H1 (cell line): ENCODE measurements around the gene HEXIM1. TPM values are rescaled to one million over a fixed set of nuclear protein-coding genes. Genes with fewer than 3 reads are reported as not detected.

ENCODE experiments used
- CTCF ChIA-PET: fragments of 300-600 bp; sonication (Branson Sonifier 250); formaldehyde crosslinking; loops from one replicate; lab custom pipeline; 2021; ENCODE audit not compliant: partially characterized antibody; lab: Charles Lee
- POLR2A ChIA-PET: fragments of 300-600 bp; sonication (Branson Sonifier 250); formaldehyde crosslinking; loops from one replicate; lab custom pipeline; 2021; ENCODE audit warnings: inconsistent platforms; ENCODE audit not compliant: partially characterized antibody; lab: Charles Lee
- DNase-seq, 2 experiments: peaks; one replicate each; pipeline versions ENCODE4 v3.0.0 to v3.0.0-alpha.2; 2010 to 2022; ENCODE audit warnings: low spot score in 2 of 2, low read depth in 1 of 2, mixed read lengths in 1 of 2
- FAIRE-seq: peaks from 2 replicates; lab custom pipeline; 2011; peaks lifted over from hg19 to GRCh38; lab: Jason Lieb, UNC
- H2AFZ ChIP-seq: 2 replicates; pipeline ENCODE4 v1.8.1; 2012; ENCODE audit warnings: low read length, inconsistent platforms
- H2AK5ac ChIP-seq: 2 replicates; pipeline ENCODE4 v1.6.1; 2013; ENCODE audit warnings: low read depth, low read length
- H2BK120ac ChIP-seq: replicated peaks from 2 replicates; pipeline ENCODE3; 2013; ENCODE audit warnings: low read depth, low read length, inconsistent platforms
- H2BK12ac ChIP-seq: 2 replicates; pipeline ENCODE4 v1.6.1; 2013; ENCODE audit warnings: low read depth, low read length
- H2BK15ac ChIP-seq: 2 replicates; pipeline ENCODE4 v1.6.1; 2013; ENCODE audit warnings: low read length
- H2BK20ac ChIP-seq: 2 replicates; pipeline ENCODE4 v1.6.1; 2013; ENCODE audit warnings: low read length
- H2BK5ac ChIP-seq: 2 replicates; pipeline ENCODE4 v1.6.1; 2013; ENCODE audit warnings: low read depth, low read length
- H3K14ac ChIP-seq: 2 replicates; pipeline ENCODE4 v1.6.1; 2013; ENCODE audit warnings: inconsistent platforms; ENCODE audit not compliant: insufficient read length
- H3K18ac ChIP-seq: 2 replicates; pipeline ENCODE4 v1.6.1; 2013; ENCODE audit warnings: low read length; ENCODE audit errors: extremely low read depth
- H3K23ac ChIP-seq: 2 replicates; pipeline ENCODE4 v1.6.1; 2013; ENCODE audit warnings: inconsistent platforms; ENCODE audit not compliant: insufficient read length
- H3K23me2 ChIP-seq: 2 replicates; pipeline ENCODE4 v1.6.1; 2013; ENCODE audit warnings: low read depth, low read length
- H3K27ac ChIP-seq: 2 replicates; pipeline ENCODE4 v1.6.1; 2011; ENCODE audit warnings: low read depth, low read length, inconsistent platforms
- H3K27me3 ChIP-seq, 4 experiments: replicated peaks in 1 of 4; 1 replicate in 1 of 4; 2 replicates in 3 of 4; pipeline versions ENCODE4 v1.6.1 to v1.8.1; 2011 to 2013; ENCODE audit warnings: low read length in 3 of 4, mild to moderate bottlenecking in 3 of 4, inconsistent platforms in 2 of 4, mixed read lengths in 2 of 4, moderate library complexity in 1 of 4; ENCODE audit not compliant: control insufficient read depth in 3 of 4, insufficient read depth in 3 of 4; ENCODE audit errors: extremely low read depth in 1 of 4
- H3K36me3 ChIP-seq, 4 experiments: 2 replicates each; pipeline versions ENCODE4 v1.6.1 to v1.8.1; 2011 to 2013; ENCODE audit warnings: mild to moderate bottlenecking in 4 of 4, low read length in 3 of 4, moderate library complexity in 2 of 4, control low read depth in 1 of 4, inconsistent platforms in 1 of 4; ENCODE audit not compliant: insufficient read depth in 4 of 4, control insufficient read depth in 2 of 4
- H3K4ac ChIP-seq: replicated peaks from 2 replicates; pipeline ENCODE3; 2013; ENCODE audit warnings: low read length, low read depth, mixed read lengths, inconsistent platforms; ENCODE audit not compliant: insufficient read length
- H3K4me1 ChIP-seq, 4 experiments: replicated peaks in 1 of 4; 1 replicate in 1 of 4; 2 replicates in 3 of 4; pipeline versions ENCODE4 v1.6.1 to v1.8.1; 2011 to 2013; ENCODE audit warnings: low read length in 3 of 4, inconsistent platforms in 2 of 4, mixed read lengths in 1 of 4; ENCODE audit not compliant: insufficient read depth in 4 of 4, control insufficient read depth in 3 of 4
- H3K4me2 ChIP-seq, 2 experiments: 2 replicates each; pipeline versions ENCODE4 v1.6.1 to v1.8.1; 2011 to 2013; ENCODE audit warnings: low read depth in 2 of 2, low read length in 2 of 2, control low read depth in 1 of 2, inconsistent platforms in 1 of 2, mild to moderate bottlenecking in 1 of 2; ENCODE audit not compliant: insufficient read depth in 1 of 2
- H3K4me3 ChIP-seq, 4 experiments: fragments of 200-600, 300-600 bp in 1 of 4; sonication (generic), shearing (Covaris generic), sonication (Bioruptor Twin) in 1 of 4; 2 replicates each; pipeline versions ENCODE4 v1.5.1 to v1.8.1; 2011 to 2016; ENCODE audit warnings: low read length in 4 of 4, low read depth in 3 of 4, control low read depth in 2 of 4, inconsistent platforms in 2 of 4, mild to moderate bottlenecking in 2 of 4, mixed read lengths in 1 of 4, moderate library complexity in 1 of 4; ENCODE audit not compliant: insufficient read depth in 2 of 4; ENCODE audit errors: extremely low read depth in 1 of 4
- H3K56ac ChIP-seq: replicated peaks from 2 replicates; pipeline ENCODE3; 2013; ENCODE audit warnings: low read depth, mild to moderate bottlenecking, mixed read lengths, low read length, inconsistent platforms; ENCODE audit not compliant: insufficient read length
- H3K79me1 ChIP-seq: 2 replicates; pipeline ENCODE4 v1.6.1; 2013; ENCODE audit warnings: low read depth, low read length, control low read depth
- H3K79me2 ChIP-seq, 2 experiments: 2 replicates each; pipeline versions ENCODE4 v1.6.1 to v1.8.1; 2012 to 2013; ENCODE audit warnings: low read length in 2 of 2, mild to moderate bottlenecking in 2 of 2, inconsistent platforms in 1 of 2; ENCODE audit not compliant: insufficient read depth in 2 of 2, control insufficient read depth in 1 of 2
- H3K9ac ChIP-seq, 4 experiments: replicated peaks in 1 of 4; 1 replicate in 1 of 4; 2 replicates in 3 of 4; pipeline versions ENCODE4 v1.6.1 to v1.8.1; 2011 to 2013; ENCODE audit warnings: low read depth in 3 of 4, low read length in 3 of 4, control low read depth in 2 of 4, mild to moderate bottlenecking in 2 of 4, moderate library complexity in 2 of 4, inconsistent platforms in 1 of 4; ENCODE audit errors: extremely low read depth in 1 of 4
- H3K9me3 ChIP-seq, 2 experiments: 2 replicates each; pipeline versions ENCODE4 v1.6.1 to v1.8.1; 2012 to 2013; ENCODE audit warnings: mild to moderate bottlenecking in 2 of 2, moderate library complexity in 2 of 2, control low read depth in 1 of 2, inconsistent platforms in 1 of 2, low read depth in 1 of 2, low read length in 1 of 2, mixed read lengths in 1 of 2; ENCODE audit not compliant: insufficient read depth in 2 of 2
- H4K20me1 ChIP-seq, 2 experiments: replicated peaks in 1 of 2; 2 replicates each; pipeline versions ENCODE3 to v1.8.1; 2011 to 2013; ENCODE audit warnings: inconsistent platforms in 2 of 2, low read length in 2 of 2, mild to moderate bottlenecking in 1 of 2; ENCODE audit not compliant: insufficient read depth in 2 of 2, control insufficient read depth in 1 of 2
- H4K5ac ChIP-seq: 2 replicates; pipeline ENCODE4 v1.6.1; 2013; ENCODE audit warnings: low read length, low read depth, mixed read lengths, inconsistent platforms; ENCODE audit not compliant: insufficient read length
- H4K8ac ChIP-seq: 2 replicates; pipeline ENCODE4 v1.8.0; 2013; ENCODE audit warnings: mild to moderate bottlenecking, moderate library complexity, low read length, inconsistent platforms; ENCODE audit not compliant: insufficient read depth; ENCODE audit errors: extremely low read depth
- H4K91ac ChIP-seq: replicated peaks from 2 replicates; pipeline ENCODE3; 2013; ENCODE audit warnings: low read length, mixed read lengths, inconsistent platforms; ENCODE audit not compliant: insufficient read length
- BCL11A ChIP-seq, 2 experiments: IDR thresholded peaks; one replicate each; pipeline ENCODE4 v1.6.1; 2011; ENCODE audit warnings: low read depth in 2 of 2, low read length in 2 of 2, mild to moderate bottlenecking in 2 of 2
- NRF1 ChIP-seq: IDR thresholded peaks from 2 replicates; pipeline ENCODE4 v1.6.1; 2011; ENCODE audit warnings: mild to moderate bottlenecking, low read depth, low read length, improper control_type of control experiment
- POU5F1 ChIP-seq: IDR thresholded peaks from 2 replicates; pipeline ENCODE4 v1.6.1; 2011; ENCODE audit warnings: low read depth, mild to moderate bottlenecking, low read length, moderate library complexity
- TCF12 ChIP-seq: IDR thresholded peaks from 2 replicates; pipeline ENCODE4 v1.6.1; 2011; ENCODE audit warnings: low read depth, mild to moderate bottlenecking, low read length
- WGBS, 2 experiments: shearing (Covaris generic) in 1 of 2; methylation state at CpG; one replicate each; pipeline versions ENCODE4 v1.1.6 to v1.1.7; 2013 to 2015; ENCODE audit warnings: low lambda C conversion rate in 2 of 2, mixed read lengths in 2 of 2, inconsistent platforms in 1 of 2, low coverage in 1 of 2, missing lambda C conversion rate in 1 of 2; ENCODE audit not compliant: insufficient replicate concordance in 2 of 2, insufficient coverage in 1 of 2, insufficient read length in 1 of 2; ENCODE audit errors: extremely low coverage in 1 of 2, missing lambda C conversion rate in 1 of 2; 5-methylcytosine and 5-hydroxymethylcytosine counted together
- polyA plus RNA-seq, 7 experiments: library from polyadenylated mRNA; depleted of rRNA in 3 of 7; stranded (reverse) in 5 of 7; unstranded in 2 of 7; fragments of >200 nt in 5 of 7; fragments of 200-250 nt in 2 of 7; gene quantifications; 1 replicate in 5 of 7; 2 replicates in 1 of 7; 4 replicates in 1 of 7; pipeline versions ENCODE4 v1.2.1 to v1.2.3, GENCODE V29; 2011 to 2013; ENCODE audit warnings: missing spikeins in 2 of 7, mixed read lengths in 2 of 7
- total RNA-seq: library from RNA; stranded (reverse); fragmentation: NEBNext Ultra II Directional; extraction: Animal tissue kit (Norgen Biotek cat#: 25700); gene quantifications from 2 replicates; pipeline ENCODE4 v1.2.1, GENCODE V29; 2021

Gene HEXIM1
- total and polyA plus RNA-seq, 2 of the 8 experiments (the other 6 are each of a cell fraction or from before 2014, with no cell fraction given): 9.1 to 38.3 TPM

GRCh38 chr17:45104497-45104896 lies 43.8 kb upstream of the HEXIM1 start:
- H3K27me3 ChIP-seq: no peaks in the 10 kb centered on the region
- TF ChIP-seq POU5F1 (no peak), BCL11A (IDR thresholded peaks at IDR 0.05; ENCODE audit: low read depth in 2 of 2, low read length in 2 of 2) (no peak), NRF1 (no peak), TCF12 (no peak)
- no peak overlapping the region for H2BK12ac ChIP-seq
- no peaks in the 10 kb centered on the region for H3K9me3 ChIP-seq
- H3K9ac ChIP-seq: no peak overlapping the region
- no peak overlapping the region for H4K5ac ChIP-seq
- no peaks in the 10 kb centered on the region for H3K23me2 ChIP-seq
- no peak overlapping the region for H4K8ac ChIP-seq
- H2BK120ac ChIP-seq: no peak overlapping the region
- no peak overlapping the region for H3K4ac ChIP-seq
- H2AFZ ChIP-seq: no peak overlapping the region
- POLR2A ChIA-PET: interaction anchor here (1.4 to 2.0 kb wide), 5 partner anchors 10 to 247 kb away, joined by 3 to 6 read pairs (median 4); partner anchors contain the start of gene HEXIM1
- FAIRE-seq (no peak), DNase-seq (no peak)
- 97% methylated on average over 6 of the region's 6 CpGs; no CpG with 5 or more reads in 1 of the 2 experiments for WGBS, 2 experiments
- no peak overlapping the region for H2BK15ac ChIP-seq
- no peaks in the 10 kb centered on the region; the same call in 1 of the 2 replicates for H3K79me1 ChIP-seq
- no peak overlapping the region for H3K27ac ChIP-seq
- H3K79me2 ChIP-seq: no peaks in the 10 kb centered on the region
- CTCF ChIA-PET: interaction anchor here (0.6 to 8.1 kb wide), 19 partner anchors 7 to 204 kb away, joined by 3 to 67 read pairs (median 3); partner anchors contain the start of gene PLCD3
- no peak overlapping the region for H3K56ac ChIP-seq
- no peaks in the 10 kb centered on the region for H3K4me1 ChIP-seq
- H3K18ac ChIP-seq: no peak overlapping the region
- H3K23ac ChIP-seq: no peak overlapping the region
- no peak overlapping the region for H2BK5ac ChIP-seq
- H3K36me3 ChIP-seq: peaks cover 47 to 74% (median 66%) of the 10 kb centered on the region in 4 experiments
- H3K14ac ChIP-seq: no peak overlapping the region
- H3K4me3 ChIP-seq: no peak overlapping the region
- no peak overlapping the region for H2BK20ac ChIP-seq
- no peak overlapping the region for H3K4me2 ChIP-seq
- peaks cover 6 to 8% of the 10 kb centered on the region in 2 experiments for H4K20me1 ChIP-seq
- H4K91ac ChIP-seq: no peak overlapping the region
- H2AK5ac ChIP-seq: no peak overlapping the region
